ENCODE measurements around the gene EDC3. TPM values are rescaled to one million over a fixed set of nuclear protein-coding genes. Genes with fewer than 3 reads are reported as not detected.

Gene EDC3
- polyA plus RNA-seq, 1 of the 3 experiments (the other 2 are of a cell fraction), result 34.9 TPM

- WGBS (ENCODE audit: low lambda C conversion rate), result 0% methylated on average over 3 of the region's 3 CpGs
- Histone ChIP-seq H3K9me2 (no peaks in the 10 kb centered on the region), H3K27me3 (ENCODE audit: insufficient read depth) (peaks cover 22% of the 10 kb centered on the region; the same call in 1 of the 2 replicates), H3K9ac (no peak overlapping the region), H3K9me3 (no peaks in the 10 kb centered on the region), H3K4me1 (ENCODE audit: control insufficient read depth in 1 of 2, insufficient read depth in 2 of 2, low read depth in 1 of 2, low read length in 1 of 2) (no peaks in the 10 kb centered on the region), H3K36me3 (replicated peaks in 1 of 2; ENCODE audit: control insufficient read depth in 1 of 2, insufficient read depth in 2 of 2, low read length in 1 of 2) (no peaks in the 10 kb centered on the region), H3K4me2 (no peak overlapping the region), H4K20me1 (ENCODE audit: insufficient read depth) (no peaks in the 10 kb centered on the region), H2AFZ (ENCODE audit: low read depth) (no peak overlapping the region), H3K27ac (ENCODE audit: low read depth in 2 of 2, low read length in 1 of 2) (no peak overlapping the region), H3K79me2 (ENCODE audit: insufficient read depth) (no peaks in the 10 kb centered on the region), H3K4me3 (ENCODE audit: low read depth in 2 of 2, low read length in 1 of 2) (no peak overlapping the region), H3F3A (replicated peaks; ENCODE audit: insufficient read depth) (peaks cover 3% of the 10 kb centered on the region)
- ChIA-PET POLR2A (no interaction called here), CTCF (interaction anchor here (1.0 kb wide), 1 partner anchor 133 kb away, joined by 3 read pairs; no protein-coding TSS in a partner anchor)
- no peak for DNase-seq
- TF ChIP-seq USF2 (IDR thresholded peaks at IDR 0.05; ENCODE audit: borderline replicate concordance, low read depth, low read length) (no peak), USF1 (IDR thresholded peaks at IDR 0.05; ENCODE audit: borderline replicate concordance, low read depth) (no peak), ZBTB33 (IDR thresholded peaks at IDR 0.05; ENCODE audit: borderline replicate concordance, low read depth) (no peak), NFIC (IDR thresholded peaks at IDR 0.05; ENCODE audit: borderline replicate concordance) (no peak), EZH2phosphoT487 (IDR thresholded peaks at IDR 0.05; ENCODE audit: borderline replicate concordance, low read depth) (no peak), EP300 (IDR thresholded peaks at IDR 0.05; ENCODE audit: borderline replicate concordance in 1 of 2, low read depth in 1 of 2, low read length in 1 of 2) (no peak), RXRA (IDR thresholded peaks at IDR 0.05; ENCODE audit: borderline replicate concordance, low read depth) (no peak), ELF1 (IDR thresholded peaks at IDR 0.05) (no peak), RAD21 (IDR thresholded peaks at IDR 0.05; ENCODE audit: low read length) (no peak), FOXM1 (IDR thresholded peaks at IDR 0.05; ENCODE audit: low read depth) (no peak), PBX3 (IDR thresholded peaks at IDR 0.05) (no peak)
These were observed 14.7 kb upstream of the EDC3 start for GRCh38 chr15:74710319-74711094.
